Measurements from ENCODE around the gene ANKRD53. TPM values are rescaled to one million over a fixed set of nuclear protein-coding genes. Genes with fewer than 3 reads are reported as not detected.

The ANKRD53 gene
- total and polyA plus RNA-seq, 2 experiments from 2014 or later, result 0.97 to 4.7 TPM

GRCh38 chr2:71005271-71006202 is 27.1 kb downstream of the ANKRD53 start:
- Histone ChIP-seq H3K27me3 (no peaks in the 10 kb centered on the region), H3K79me2 (no peaks in the 10 kb centered on the region), H4K20me1 (ENCODE audit: insufficient read depth, poor library complexity, severe bottlenecking) (no peaks in the 10 kb centered on the region), H3K9me2 (replicated peaks; ENCODE audit: insufficient read depth) (no peaks in the 10 kb centered on the region), H3K4me3 (no peak overlapping the region), H2AFZ (no peak overlapping the region), H3K27ac (no peak overlapping the region), H3K9me3 (ENCODE audit: low read depth) (no peaks in the 10 kb centered on the region), H3K4me2 (no peak overlapping the region), H3K36me3 (replicated peaks; ENCODE audit: insufficient read depth, low read depth) (no peaks in the 10 kb centered on the region), H3K4me1 (ENCODE audit: insufficient read depth) (peaks cover 6% of the 10 kb centered on the region)
- DNase-seq (ENCODE audit: low spot score), result no peak
- TF ChIP-seq CTCF (IDR thresholded peaks at IDR 0.05; ENCODE audit: poor library complexity) (no peak), EZH2phosphoT487 (IDR thresholded peaks at IDR 0.05; ENCODE audit: low read depth, severe bottlenecking, unreplicated experiment) (no peak), EZH2 (IDR thresholded peaks at IDR 0.05; ENCODE audit: borderline replicate concordance) (no peak)
- 89% methylated on average over 10 of the region's 10 CpGs for WGBS (ENCODE audit: low lambda C conversion rate, missing lambda C conversion rate)

- Histone ChIP-seq H2AFZ (no peak overlapping the region), H3K9me2 (replicated peaks; ENCODE audit: insufficient read depth) (no peaks in the 10 kb centered on the region), H3K9me3 (ENCODE audit: low read depth) (no peaks in the 10 kb centered on the region), H3K4me2 (no peak overlapping the region), H3K4me1 (ENCODE audit: insufficient read depth) (peaks cover 5% of the 10 kb centered on the region), H4K20me1 (ENCODE audit: insufficient read depth, poor library complexity, severe bottlenecking) (no peaks in the 10 kb centered on the region), H3K27me3 (no peaks in the 10 kb centered on the region), H3K27ac (no peak overlapping the region), H3K79me2 (no peaks in the 10 kb centered on the region), H3K36me3 (replicated peaks; ENCODE audit: insufficient read depth, low read depth) (no peaks in the 10 kb centered on the region), H3K4me3 (no peak overlapping the region)
- 57% methylated on average over 2 of the region's 2 CpGs for WGBS (ENCODE audit: low lambda C conversion rate, missing lambda C conversion rate)
- DNase-seq (ENCODE audit: low spot score), result no peak
- TF ChIP-seq EZH2 (IDR thresholded peaks at IDR 0.05; ENCODE audit: borderline replicate concordance) (no peak), CTCF (IDR thresholded peaks at IDR 0.05; ENCODE audit: poor library complexity) (no peak), EZH2phosphoT487 (IDR thresholded peaks at IDR 0.05; ENCODE audit: low read depth, severe bottlenecking, unreplicated experiment) (no peak)
Measured at GRCh38 chr2:71006323-71006722, 27.9 kb downstream of the ANKRD53 start.

GRCh38 chr2:71006955-71007799 is 28.7 kb downstream of the ANKRD53 start:
- Histone ChIP-seq H2AFZ (no peak overlapping the region), H3K4me3 (no peak overlapping the region), H3K4me1 (ENCODE audit: insufficient read depth) (no peaks in the 10 kb centered on the region), H3K36me3 (replicated peaks; ENCODE audit: insufficient read depth, low read depth) (no peaks in the 10 kb centered on the region), H3K9me2 (replicated peaks; ENCODE audit: insufficient read depth) (no peaks in the 10 kb centered on the region), H3K4me2 (no peak overlapping the region), H4K20me1 (ENCODE audit: insufficient read depth, poor library complexity, severe bottlenecking) (no peaks in the 10 kb centered on the region), H3K9me3 (ENCODE audit: low read depth) (no peaks in the 10 kb centered on the region), H3K27me3 (no peaks in the 10 kb centered on the region), H3K27ac (no peak overlapping the region), H3K79me2 (no peaks in the 10 kb centered on the region)
- WGBS (ENCODE audit: low lambda C conversion rate, missing lambda C conversion rate), result 85% methylated on average over 5 of the region's 5 CpGs
- no peak for DNase-seq (ENCODE audit: low spot score)
- TF ChIP-seq EZH2phosphoT487 (IDR thresholded peaks at IDR 0.05; ENCODE audit: low read depth, severe bottlenecking, unreplicated experiment) (no peak), CTCF (IDR thresholded peaks at IDR 0.05; ENCODE audit: poor library complexity) (no peak), EZH2 (IDR thresholded peaks at IDR 0.05; ENCODE audit: borderline replicate concordance) (no peak)
